HEK293 (cell line): ENCODE results near the gene RIPPLY2.

ENCODE experiments used
- GFI1B ChIP-seq: fragments of 450-650 bp; formaldehyde crosslinking; IDR thresholded peaks from 2 replicates; pipeline ENCODE4 v1.5.1; 2016; ENCODE audit warnings: missing biosample characterization, missing genetic modification characterization
- GLI4 ChIP-seq: fragments of 450-650 bp; formaldehyde crosslinking; IDR thresholded peaks from 2 replicates; pipeline ENCODE4 v1.5.1; 2016; ENCODE audit warnings: missing biosample characterization, missing genetic modification characterization
- MYNN ChIP-seq: fragments of 450-650 bp; formaldehyde crosslinking; IDR thresholded peaks from 2 replicates; pipeline ENCODE4 v1.5.1; 2016; ENCODE audit warnings: missing biosample characterization, missing genetic modification characterization, borderline replicate concordance
- OSR2 ChIP-seq: fragments of 450-650 bp; formaldehyde crosslinking; IDR thresholded peaks from 2 replicates; pipeline ENCODE4 v1.5.1; 2016; ENCODE audit warnings: missing biosample characterization, missing genetic modification characterization
- REPIN1 ChIP-seq: fragments of 450-650 bp; formaldehyde crosslinking; IDR thresholded peaks from 2 replicates; pipeline ENCODE4 v1.5.1; 2017; ENCODE audit warnings: missing biosample characterization, missing genetic modification characterization, low read depth
- TRIM28 ChIP-seq: IDR thresholded peaks from 2 replicates; pipeline ENCODE4 v1.6.1; 2011; ENCODE audit warnings: low read length, control low read depth, borderline replicate concordance
- ZBTB21 ChIP-seq: fragments of 450-650 bp; formaldehyde crosslinking; IDR thresholded peaks from 2 replicates; pipeline ENCODE4 v1.5.1; 2017; ENCODE audit warnings: missing biosample characterization, missing genetic modification characterization
- ZBTB7A ChIP-seq: fragments of 450-650 bp; formaldehyde crosslinking; IDR thresholded peaks from 2 replicates; pipeline ENCODE4 v1.5.1; 2016; ENCODE audit warnings: low read depth, missing biosample characterization, missing genetic modification characterization
- ZFHX2 ChIP-seq: fragments of 450-650 bp; formaldehyde crosslinking; conservative IDR thresholded peaks from 2 replicates; pipeline ENCODE4 v1.5.1; 2016; ENCODE audit warnings: missing biosample characterization, missing genetic modification characterization
- ZNF140 ChIP-seq: fragments of 450-650 bp; formaldehyde crosslinking; IDR thresholded peaks from 2 replicates; pipeline ENCODE4 v1.5.1; 2016; ENCODE audit warnings: missing biosample characterization, missing genetic modification characterization
- ZNF155 ChIP-seq: fragments of 450-650 bp; formaldehyde crosslinking; IDR thresholded peaks from 2 replicates; pipeline ENCODE4 v1.5.1; 2016; ENCODE audit warnings: missing biosample characterization, missing genetic modification characterization
- ZNF184 ChIP-seq: fragments of 450-650 bp; IDR thresholded peaks from 2 replicates; pipeline ENCODE4 v1.5.1; 2018; ENCODE audit warnings: missing biosample characterization, mild to moderate bottlenecking, missing genetic modification characterization
- ZNF221 ChIP-seq: fragments of 450-650 bp; formaldehyde crosslinking; IDR thresholded peaks from 2 replicates; pipeline ENCODE4 v1.5.1; 2017; ENCODE audit warnings: missing biosample characterization, missing genetic modification characterization, borderline replicate concordance
- ZNF274 ChIP-seq, 2 experiments: fragments of 200-500 bp in 1 of 2; fragments of 450-650 bp in 1 of 2; sonication (Bioruptor generic) in 1 of 2; formaldehyde crosslinking in 1 of 2; IDR thresholded peaks; 2 replicates each; pipeline versions ENCODE4 v1.5.1 to v1.6.1; 2014 to 2016; ENCODE audit warnings: borderline replicate concordance in 1 of 2, inconsistent platforms in 1 of 2, low read length in 1 of 2, missing biosample characterization in 1 of 2, missing genetic modification characterization in 1 of 2
- ZNF292 ChIP-seq: fragments of 450-650 bp; formaldehyde crosslinking; IDR thresholded peaks from 2 replicates; pipeline ENCODE4 v1.5.1; 2016; ENCODE audit warnings: low read depth, missing biosample characterization, missing genetic modification characterization, borderline replicate concordance
- ZNF311 ChIP-seq: fragments of 450-650 bp; formaldehyde crosslinking; IDR thresholded peaks from 2 replicates; pipeline ENCODE4 v1.5.1; 2017; ENCODE audit warnings: missing biosample characterization, missing genetic modification characterization, borderline replicate concordance
- ZNF324 ChIP-seq: fragments of 450-650 bp; formaldehyde crosslinking; IDR thresholded peaks from 2 replicates; pipeline ENCODE4 v1.5.1; 2016; ENCODE audit warnings: missing biosample characterization, missing genetic modification characterization
- ZNF501 ChIP-seq: fragments of 450-650 bp; formaldehyde crosslinking; IDR thresholded peaks from 2 replicates; pipeline ENCODE4 v1.5.1; 2016; ENCODE audit warnings: missing biosample characterization, missing genetic modification characterization
- ZNF521 ChIP-seq: fragments of 450-650 bp; formaldehyde crosslinking; IDR thresholded peaks from 2 replicates; pipeline ENCODE4 v1.5.1; 2017; ENCODE audit warnings: missing biosample characterization, mild to moderate bottlenecking, missing genetic modification characterization
- ZNF529 ChIP-seq: fragments of 450-650 bp; formaldehyde crosslinking; IDR thresholded peaks from 2 replicates; pipeline ENCODE4 v1.5.1; 2017; ENCODE audit warnings: missing genetic modification characterization, missing biosample characterization; ENCODE audit not compliant: insufficient replicate concordance
- ZNF561 ChIP-seq: fragments of 450-650 bp; IDR thresholded peaks from 2 replicates; pipeline ENCODE4 v1.5.1; 2018; ENCODE audit warnings: missing biosample characterization, missing genetic modification characterization, borderline replicate concordance
- ZNF629 ChIP-seq: fragments of 450-650 bp; formaldehyde crosslinking; IDR thresholded peaks from 2 replicates; pipeline ENCODE4 v1.5.1; 2017; ENCODE audit warnings: missing biosample characterization, missing genetic modification characterization
- ZNF658 ChIP-seq: fragments of 450-650 bp; formaldehyde crosslinking; IDR thresholded peaks from 2 replicates; pipeline ENCODE4; 2016; ENCODE audit warnings: missing biosample characterization, missing genetic modification characterization
- ZNF660 ChIP-seq: fragments of 450-650 bp; IDR thresholded peaks from 2 replicates; pipeline ENCODE4 v1.5.1; 2018; ENCODE audit warnings: missing biosample characterization, mild to moderate bottlenecking, missing genetic modification characterization
- ZNF701 ChIP-seq: fragments of 450-650 bp; formaldehyde crosslinking; IDR thresholded peaks from 2 replicates; pipeline ENCODE4 v1.5.1; 2016; ENCODE audit warnings: missing biosample characterization, missing genetic modification characterization
- ZNF707 ChIP-seq: fragments of 450-650 bp; formaldehyde crosslinking; IDR thresholded peaks from 2 replicates; pipeline ENCODE4 v1.5.1; 2016; ENCODE audit warnings: missing biosample characterization, missing genetic modification characterization
- ZNF747 ChIP-seq: fragments of 450-650 bp; formaldehyde crosslinking; IDR thresholded peaks from 2 replicates; pipeline ENCODE4 v1.5.1; 2016; ENCODE audit warnings: missing biosample characterization, missing genetic modification characterization
- ZNF837 ChIP-seq: fragments of 450-650 bp; formaldehyde crosslinking; IDR thresholded peaks from 2 replicates; pipeline ENCODE4 v1.5.1; 2016; ENCODE audit warnings: missing biosample characterization, missing genetic modification characterization
- ZSCAN16 ChIP-seq: fragments of 450-650 bp; formaldehyde crosslinking; IDR thresholded peaks from 2 replicates; pipeline ENCODE4 v1.5.1; 2016; ENCODE audit warnings: missing biosample characterization, missing genetic modification characterization
- ZSCAN23 ChIP-seq: fragments of 450-650 bp; formaldehyde crosslinking; IDR thresholded peaks from 2 replicates; pipeline ENCODE4 v1.5.1; 2016; ENCODE audit warnings: missing biosample characterization, missing genetic modification characterization
- TF ChIP-seq, protein P1 (sequence below): fragments of 450-650 bp; formaldehyde crosslinking; IDR thresholded peaks from 2 replicates; pipeline ENCODE4 v1.5.1; 2016; ENCODE audit warnings: missing biosample characterization, missing genetic modification characterization
- TF ChIP-seq, protein P2 (sequence below): fragments of 450-650 bp; formaldehyde crosslinking; IDR thresholded peaks from 2 replicates; pipeline ENCODE4 v1.5.1; 2016; ENCODE audit warnings: missing biosample characterization, missing genetic modification characterization
- TF ChIP-seq, protein P3 (sequence below): fragments of 450-650 bp; formaldehyde crosslinking; IDR thresholded peaks from 2 replicates; pipeline ENCODE4 v1.5.1; 2016; ENCODE audit warnings: missing biosample characterization, missing genetic modification characterization, low read depth
- TF ChIP-seq, protein P4 (sequence below): fragments of 450-650 bp; formaldehyde crosslinking; IDR thresholded peaks from 2 replicates; pipeline ENCODE4 v1.5.1; 2016; ENCODE audit warnings: missing biosample characterization, missing genetic modification characterization

Gene RIPPLY2

DNA sequence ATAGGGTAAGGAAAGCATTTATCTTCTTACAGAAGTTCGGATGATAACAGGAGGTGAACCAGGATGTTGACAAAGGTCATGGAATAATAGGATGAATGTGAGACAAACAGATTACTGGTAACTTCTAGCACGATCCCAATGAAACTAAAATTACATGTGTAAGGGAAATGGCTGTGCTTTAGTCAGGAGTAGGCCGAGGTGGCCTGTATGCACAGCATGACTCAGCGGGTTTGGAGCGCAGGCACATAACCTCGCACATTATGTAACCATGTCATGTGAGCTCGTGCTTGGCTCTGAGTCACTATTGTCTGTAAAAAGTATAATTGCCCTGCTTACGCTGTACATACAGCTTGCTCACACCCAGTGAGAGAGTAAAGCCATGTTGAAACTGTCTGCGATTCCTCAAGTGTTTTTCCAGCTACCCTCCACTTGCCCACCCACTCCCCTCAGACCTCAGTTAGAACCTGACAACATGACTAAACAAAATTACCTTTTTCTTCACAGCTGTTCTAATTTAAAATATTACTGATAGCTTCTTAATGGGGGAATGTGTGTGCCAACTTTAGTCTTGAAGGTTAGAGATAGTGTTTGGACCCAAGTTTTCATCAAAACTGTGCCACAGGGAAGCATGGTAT lies 14.5 kb downstream of the RIPPLY2 start (continued):
- 0 out of 2 replicates have a peak, but pooled peaks have one; percentile 85 for TF ChIP-seq ZNF155 (tag by site-specific recombination)
- no peak for TF ChIP-seq ZNF837
- TF ChIP-seq ZNF747, result peak; percentile 37; the same call in 1 of the 2 replicates
- TF ChIP-seq GLI4 (tag by site-specific recombination), result no peak
- TF ChIP-seq, protein P1, sequence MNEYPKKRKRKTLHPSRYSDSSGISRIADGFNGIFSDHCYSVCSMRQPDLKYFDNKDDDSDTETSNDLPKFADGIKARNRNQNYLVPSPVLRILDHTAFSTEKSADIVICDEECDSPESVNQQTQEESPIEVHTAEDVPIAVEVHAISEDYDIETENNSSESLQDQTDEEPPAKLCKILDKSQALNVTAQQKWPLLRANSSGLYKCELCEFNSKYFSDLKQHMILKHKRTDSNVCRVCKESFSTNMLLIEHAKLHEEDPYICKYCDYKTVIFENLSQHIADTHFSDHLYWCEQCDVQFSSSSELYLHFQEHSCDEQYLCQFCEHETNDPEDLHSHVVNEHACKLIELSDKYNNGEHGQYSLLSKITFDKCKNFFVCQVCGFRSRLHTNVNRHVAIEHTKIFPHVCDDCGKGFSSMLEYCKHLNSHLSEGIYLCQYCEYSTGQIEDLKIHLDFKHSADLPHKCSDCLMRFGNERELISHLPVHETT, result peak; percentile 80
- TF ChIP-seq ZNF529 (tag by site-specific recombination), result peak; percentile 90
- TF ChIP-seq OSR2 (tag by site-specific recombination), result no peak
- peak; percentile 36; the same call in 1 of the 2 replicates for TF ChIP-seq ZNF501
- TF ChIP-seq ZNF701 (tag by site-specific recombination), result no peak
- peak; percentile 100; the same call in 1 of the 2 replicates for TF ChIP-seq TRIM28
- no peak for TF ChIP-seq ZNF707
- TF ChIP-seq, protein P2, sequence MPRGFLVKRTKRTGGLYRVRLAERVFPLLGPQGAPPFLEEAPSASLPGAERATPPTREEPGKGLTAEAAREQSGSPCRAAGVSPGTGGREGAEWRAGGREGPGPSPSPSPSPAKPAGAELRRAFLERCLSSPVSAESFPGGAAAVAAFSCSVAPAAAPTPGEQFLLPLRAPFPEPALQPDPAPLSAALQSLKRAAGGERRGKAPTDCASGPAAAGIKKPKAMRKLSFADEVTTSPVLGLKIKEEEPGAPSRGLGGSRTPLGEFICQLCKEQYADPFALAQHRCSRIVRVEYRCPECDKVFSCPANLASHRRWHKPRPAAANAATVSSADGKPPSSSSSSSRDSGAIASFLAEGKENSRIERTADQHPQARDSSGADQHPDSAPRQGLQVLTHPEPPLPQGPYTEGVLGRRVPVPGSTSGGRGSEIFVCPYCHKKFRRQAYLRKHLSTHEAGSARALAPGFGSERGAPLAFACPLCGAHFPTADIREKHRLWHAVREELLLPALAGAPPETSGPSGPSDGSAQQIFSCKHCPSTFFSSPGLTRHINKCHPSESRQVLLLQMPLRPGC (tag by site-specific recombination), result 0 out of 2 replicates have a peak, but pooled peaks have one; percentile 38
- no peak; the same call in 1 of the 2 replicates for TF ChIP-seq ZNF311 (tag by site-specific recombination)
- peak; percentile 67; the same call in 1 of the 2 replicates for TF ChIP-seq ZNF324 (tag by site-specific recombination)
- 0 out of 2 replicates have a peak, but pooled peaks have one; percentile 20 for TF ChIP-seq ZBTB21
- TF ChIP-seq ZNF521, result no peak
- TF ChIP-seq ZBTB7A (tag by site-specific recombination), result no peak
- no peak for TF ChIP-seq ZNF274 (IDR thresholded peaks at IDR 0.05; ENCODE audit: low read length)
- no peak for TF ChIP-seq ZNF274 (tag by site-specific recombination; IDR thresholded peaks at IDR 0.05; ENCODE audit: borderline replicate concordance)
- TF ChIP-seq GFI1B (tag by site-specific recombination), result no peak
- peak; percentile 52; the same call in 1 of the 2 replicates for TF ChIP-seq ZSCAN16 (tag by site-specific recombination)
- peak; percentile 63; the same call in 1 of the 2 replicates for TF ChIP-seq ZNF629 (tag by site-specific recombination)
- peak; percentile 80; the same call in 1 of the 2 replicates for TF ChIP-seq ZSCAN23 (tag by site-specific recombination)
- peak; percentile 36; the same call in 1 of the 2 replicates for TF ChIP-seq ZNF660
- 0 out of 2 replicates have a peak, but pooled peaks have one; percentile 20 for TF ChIP-seq REPIN1
- TF ChIP-seq ZNF221, result peak; percentile 95; the same call in 1 of the 2 replicates
- no peak for TF ChIP-seq ZFHX2 (tag by site-specific recombination)
- peak; percentile 95 for TF ChIP-seq ZNF184 (tag by site-specific recombination)
- TF ChIP-seq ZNF292 (tag by site-specific recombination), result no peak
- no peak for TF ChIP-seq MYNN (tag by site-specific recombination)
- TF ChIP-seq ZNF140 (tag by site-specific recombination), result no peak
- TF ChIP-seq ZNF658 (tag by site-specific recombination), result peak; percentile 78; the same call in 1 of the 2 replicates
- TF ChIP-seq, protein P3, sequence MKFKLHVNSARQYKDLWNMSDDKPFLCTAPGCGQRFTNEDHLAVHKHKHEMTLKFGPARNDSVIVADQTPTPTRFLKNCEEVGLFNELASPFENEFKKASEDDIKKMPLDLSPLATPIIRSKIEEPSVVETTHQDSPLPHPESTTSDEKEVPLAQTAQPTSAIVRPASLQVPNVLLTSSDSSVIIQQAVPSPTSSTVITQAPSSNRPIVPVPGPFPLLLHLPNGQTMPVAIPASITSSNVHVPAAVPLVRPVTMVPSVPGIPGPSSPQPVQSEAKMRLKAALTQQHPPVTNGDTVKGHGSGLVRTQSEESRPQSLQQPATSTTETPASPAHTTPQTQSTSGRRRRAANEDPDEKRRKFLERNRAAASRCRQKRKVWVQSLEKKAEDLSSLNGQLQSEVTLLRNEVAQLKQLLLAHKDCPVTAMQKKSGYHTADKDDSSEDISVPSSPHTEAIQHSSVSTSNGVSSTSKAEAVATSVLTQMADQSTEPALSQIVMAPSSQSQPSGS (tag by site-specific recombination), result peak; percentile 38; the same call in 1 of the 2 replicates
- TF ChIP-seq, protein P4, sequence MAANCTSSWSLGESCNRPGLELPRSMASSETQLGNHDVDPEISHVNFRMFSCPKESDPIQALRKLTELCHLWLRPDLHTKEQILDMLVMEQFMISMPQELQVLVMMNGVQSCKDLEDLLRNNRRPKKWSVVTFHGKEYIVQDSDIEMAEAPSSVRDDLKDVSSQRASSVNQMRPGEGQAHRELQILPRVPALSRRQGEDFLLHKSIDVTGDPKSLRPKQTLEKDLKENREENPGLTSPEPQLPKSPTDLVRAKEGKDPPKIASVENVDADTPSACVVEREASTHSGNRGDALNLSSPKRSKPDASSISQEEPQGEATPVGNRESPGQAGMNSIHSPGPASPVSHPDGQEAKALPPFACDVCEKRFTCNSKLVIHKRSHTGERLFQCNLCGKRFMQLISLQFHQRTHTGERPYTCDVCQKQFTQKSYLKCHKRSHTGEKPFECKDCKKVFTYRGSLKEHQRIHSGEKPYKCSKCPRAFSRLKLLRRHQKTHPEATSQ (tag by site-specific recombination), result peak; percentile 87; the same call in 1 of the 2 replicates
- 0 out of 2 replicates have a peak, but pooled peaks have one; percentile 54 for TF ChIP-seq ZNF561 (tag by site-specific recombination)
